Cardiac muscle cell (in vitro differentiated cells and primary cell): Measurements from ENCODE around the gene NDUFA8. TPM values are rescaled to one million over a fixed set of nuclear protein-coding genes. Genes with fewer than 3 reads are reported as not detected.
A peak's percentile ranks its signal among the peaks of the same experiment; 100 is the strongest.

ENCODE experiments used
- DNase-seq, 2 donors: peaks; one replicate each; pipeline versions ENCODE4 v3.0.0 to v3.0.0-alpha.2; 2010 to 2017; ENCODE audit warnings: low read depth in 1 of 2, low spot score in 1 of 2
- H3K27ac ChIP-seq: fragments of 200-600 bp; sonication (generic); 2 replicates; pipeline ENCODE4 v1.5.1; 2016
- H3K27me3 ChIP-seq: fragments of 200-600 bp; sonication (generic); 2 replicates; pipeline ENCODE4 v1.6.0; 2016; ENCODE audit warnings: control low read depth
- H3K36me3 ChIP-seq: fragments of 200-600 bp; sonication (generic); 2 replicates; pipeline ENCODE4 v1.5.1; 2016; ENCODE audit warnings: control low read depth
- H3K4me1 ChIP-seq: fragments of 200-600 bp; sonication (generic); 2 replicates; pipeline ENCODE4 v1.8.1; 2017; ENCODE audit warnings: low read depth, mild to moderate bottlenecking, mixed run types
- H3K4me3 ChIP-seq: fragments of 200-600 bp; sonication (generic); 2 replicates; pipeline ENCODE4 v1.5.1; 2016; ENCODE audit warnings: mild to moderate bottlenecking
- H3K9me3 ChIP-seq: fragments of 200-600 bp; sonication (generic); 2 replicates; pipeline ENCODE4 v1.5.1; 2017; ENCODE audit warnings: low read depth, mild to moderate bottlenecking, control low read depth
- CTCF ChIP-seq: IDR thresholded peaks from 2 replicates; pipeline ENCODE4 v1.5.1; 2012; ENCODE audit warnings: low read depth, mild to moderate bottlenecking, low read length
- polyA plus RNA-seq: library from polyadenylated mRNA; unstranded; fragments of >200 nt; fragmentation: Nextera tagmentation; extraction: Ambion mirVana; gene quantifications from 2 replicates; pipeline ENCODE4 v1.2.1, GENCODE V29; 2016
- total RNA-seq: library from RNA; depleted of rRNA; stranded (reverse); fragments of >200 nt; gene quantifications from 2 replicates; pipeline ENCODE4 v1.2.3, GENCODE V29; 2016

The NDUFA8 gene
- total and polyA plus RNA-seq, 2 experiments from 2014 or later, result 86.9 to 336 TPM

- no peak for DNase-seq
- no peaks in the 10 kb centered on the region for H3K36me3 ChIP-seq
- H3K9me3 ChIP-seq, result no peaks in the 10 kb centered on the region
- no peak for TF ChIP-seq CTCF
- no peaks in the 10 kb centered on the region for H3K27me3 ChIP-seq
- no peak overlapping the region for H3K4me3 ChIP-seq
- H3K27ac ChIP-seq, result no peak overlapping the region
- H3K4me1 ChIP-seq, result peaks cover 4% of the 10 kb centered on the region
These were observed 55.6 kb downstream of the NDUFA8 start for GRCh38 chr9:122103985-122104384.

GRCh38 chr9:122102156-122102555, 57.4 kb downstream of the NDUFA8 start:
- no peak for TF ChIP-seq CTCF
- no peak overlapping the region for H3K27ac ChIP-seq
- no peaks in the 10 kb centered on the region for H3K9me3 ChIP-seq
- no peak for DNase-seq
- peaks cover 3% of the 10 kb centered on the region for H3K27me3 ChIP-seq
- H3K36me3 ChIP-seq, result no peaks in the 10 kb centered on the region
- no peak overlapping the region for H3K4me3 ChIP-seq
- H3K4me1 ChIP-seq, result peaks cover 3% of the 10 kb centered on the region

- no peak for DNase-seq
- no peaks in the 10 kb centered on the region for H3K4me1 ChIP-seq
- no peak overlapping the region for H3K4me3 ChIP-seq
- no peaks in the 10 kb centered on the region for H3K9me3 ChIP-seq
- TF ChIP-seq CTCF, result no peak
- no peaks in the 10 kb centered on the region for H3K36me3 ChIP-seq
- H3K27ac ChIP-seq, result no peak overlapping the region
- H3K27me3 ChIP-seq, result peaks cover 3% of the 10 kb centered on the region
These were observed 58.8 kb downstream of the NDUFA8 start for GRCh38 chr9:122100756-122101155.

GRCh38 chr9:122099271-122099869, 60.2 kb downstream of the NDUFA8 start:
- no peak overlapping the region for H3K4me3 ChIP-seq
- peak; percentile 84 to 89 for DNase-seq
- no peaks in the 10 kb centered on the region for H3K36me3 ChIP-seq
- peaks cover 11% of the 10 kb centered on the region for H3K27me3 ChIP-seq
- no peaks in the 10 kb centered on the region for H3K4me1 ChIP-seq
- peak; percentile 82 for TF ChIP-seq CTCF
- H3K27ac ChIP-seq, result no peak overlapping the region
- H3K9me3 ChIP-seq, result no peaks in the 10 kb centered on the region

GRCh38 chr9:122097679-122098315, 61.8 kb downstream of the NDUFA8 start:
- Histone ChIP-seq H3K4me1 (no peaks in the 10 kb centered on the region), H3K36me3 (no peaks in the 10 kb centered on the region), H3K27ac (no peak overlapping the region), H3K27me3 (peaks cover 19% of the 10 kb centered on the region), H3K4me3 (no peak overlapping the region), H3K9me3 (no peaks in the 10 kb centered on the region)
- peak in 1 of 2 donors; percentile 9 for DNase-seq
- TF ChIP-seq CTCF, result no peak
